Hematopoietic multipotent progenitor cell treated with erythropoietin and hydrocortisone succinate and interleukin-3 and kit ligand, for 17 days (in vitro differentiated cells): ENCODE data around the gene COL6A2.
"Not testable (repeated sequence)": the region's sequence is repeated elsewhere in the genome, so short reads cannot be mapped to it uniquely, and the experiment has no call there.

ENCODE experiments used
- DNase-seq: peaks from one replicate; pipeline ENCODE4 v3.0.0-alpha.2; 2015; ENCODE audit warnings: low spot score

The COL6A2 gene

DNA sequence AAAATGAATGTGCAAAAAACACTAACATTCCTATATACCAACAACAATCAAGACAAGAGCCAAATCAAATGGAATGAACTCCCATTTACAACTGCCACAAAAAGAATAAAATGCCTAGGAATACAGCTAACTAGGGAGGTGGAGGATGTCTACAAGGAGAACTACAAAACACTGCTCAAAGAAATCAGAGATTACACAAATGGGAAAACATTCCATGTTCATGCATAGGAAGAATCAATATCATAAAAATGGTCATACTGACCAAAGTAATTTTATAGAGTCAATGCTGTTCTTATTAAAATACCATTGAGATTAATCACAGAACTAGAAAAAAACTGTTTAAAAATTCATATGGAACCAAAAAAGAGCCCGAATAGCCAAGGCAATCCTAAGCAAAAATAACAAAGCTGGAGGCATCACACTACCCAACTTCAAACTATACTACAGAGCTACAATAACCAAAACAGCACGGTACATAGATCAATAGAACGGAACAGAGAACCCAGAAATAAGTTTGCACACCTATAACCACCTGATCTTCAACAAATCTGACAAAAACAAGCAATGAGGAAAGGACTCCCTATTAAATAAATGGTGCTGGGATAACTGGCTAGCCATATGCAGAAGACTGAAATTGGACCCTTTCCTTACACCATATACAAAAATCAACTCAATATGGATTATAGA lies 78.7 kb downstream of the COL6A2 start:
- not testable (repeated sequence) for DNase-seq

DNA sequence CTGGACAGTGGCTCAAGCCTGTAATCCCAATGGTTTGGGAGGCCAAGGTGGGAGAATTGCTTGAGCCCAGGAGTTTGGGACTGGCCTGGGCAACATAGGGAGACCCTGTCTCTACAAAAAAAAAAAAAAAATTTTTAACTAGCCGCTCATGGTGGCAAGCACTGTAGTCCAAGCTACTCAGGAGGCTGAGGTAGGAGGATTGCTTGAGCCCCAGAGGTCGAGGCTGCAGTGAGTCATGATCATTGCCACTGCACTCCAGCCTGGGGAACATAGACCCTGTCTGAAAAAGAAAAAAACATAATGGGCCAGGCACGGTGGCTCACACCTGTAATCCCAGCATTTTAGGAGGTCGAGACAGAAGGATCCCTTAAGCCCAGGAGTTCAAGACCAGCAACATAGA lies 81.0 kb downstream of the COL6A2 start:
- no peak for DNase-seq
